Activated gamma-delta T cell treated with Interleukin-2 at 50 U/mL for 16 hours (primary cell): ENCODE results near the gene UBAC2.
"Not testable (repeated sequence)": the region's sequence is repeated elsewhere in the genome, so short reads cannot be mapped to it uniquely, and the experiment has no call there.

Experiments
- DNase-seq: peaks from one replicate; pipeline ENCODE4 v3.0.0-alpha.2; 2020

The UBAC2 gene

DNA sequence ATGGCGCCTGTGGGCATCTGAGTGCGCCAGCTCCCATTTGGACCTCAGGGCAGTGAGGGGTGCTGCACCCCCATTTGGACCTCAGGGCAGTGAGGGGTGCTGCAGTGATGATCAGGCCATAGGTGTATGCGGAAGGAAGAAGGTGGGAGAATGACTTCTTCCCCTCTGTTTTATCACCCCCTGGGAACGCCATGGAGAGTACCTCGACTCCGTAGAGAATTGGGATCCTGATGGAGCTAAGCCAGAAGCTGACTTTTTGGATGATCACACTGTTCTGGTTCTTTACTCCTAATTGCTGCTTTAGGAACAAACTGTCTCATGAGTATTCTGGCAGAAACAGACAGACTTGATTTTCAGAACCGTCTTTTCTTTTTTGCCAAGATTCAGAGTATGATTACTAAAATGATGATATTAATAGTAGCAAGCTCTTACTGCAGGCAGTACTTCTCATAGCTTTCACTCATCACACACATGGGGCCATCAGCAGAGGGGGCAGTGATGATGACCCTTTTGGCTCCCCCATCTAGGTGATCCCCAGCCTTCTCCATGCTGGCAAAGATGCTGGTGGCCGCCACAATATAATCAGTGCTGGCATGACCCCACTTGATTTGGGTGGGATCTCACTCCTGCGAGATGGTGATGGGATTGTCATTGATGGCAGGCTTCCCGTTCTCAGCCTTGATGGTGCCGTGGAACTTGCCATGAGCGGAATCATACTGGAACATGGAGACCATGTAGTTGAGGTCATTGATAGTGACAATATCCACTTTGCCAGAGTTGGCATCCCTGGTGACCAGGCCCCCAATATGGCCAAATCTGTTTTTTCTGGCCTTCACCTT is 10.3 kb upstream of the UBAC2 start:
- no peak for DNase-seq

DNA sequence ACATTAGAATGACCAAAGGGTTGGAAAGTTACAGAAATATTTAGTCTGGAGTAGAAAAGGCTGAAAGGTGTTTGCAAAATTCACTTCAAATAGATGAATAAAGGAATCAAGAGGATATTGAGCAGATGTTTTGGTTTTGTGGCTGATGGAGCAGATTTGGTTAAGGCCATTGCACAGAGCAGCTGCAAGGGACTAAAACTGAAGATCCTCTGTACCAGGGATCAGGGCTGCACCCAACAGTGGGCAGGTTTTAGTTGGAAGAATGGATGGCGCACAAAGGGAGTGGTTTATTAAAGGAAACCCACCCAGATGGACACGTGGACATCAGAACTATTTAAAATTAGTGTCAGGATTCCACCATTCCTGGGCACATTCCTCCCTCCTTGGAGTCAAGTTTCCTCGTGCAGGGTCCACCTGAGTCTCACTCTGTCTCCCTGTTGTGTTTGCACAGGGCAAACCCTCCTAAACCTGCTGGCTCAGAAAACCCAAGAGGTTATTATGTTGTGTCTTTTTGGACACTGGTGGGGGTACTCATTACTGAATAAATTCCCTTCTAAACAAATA is 9.2 kb upstream of the UBAC2 start:
- no peak for DNase-seq

DNA sequence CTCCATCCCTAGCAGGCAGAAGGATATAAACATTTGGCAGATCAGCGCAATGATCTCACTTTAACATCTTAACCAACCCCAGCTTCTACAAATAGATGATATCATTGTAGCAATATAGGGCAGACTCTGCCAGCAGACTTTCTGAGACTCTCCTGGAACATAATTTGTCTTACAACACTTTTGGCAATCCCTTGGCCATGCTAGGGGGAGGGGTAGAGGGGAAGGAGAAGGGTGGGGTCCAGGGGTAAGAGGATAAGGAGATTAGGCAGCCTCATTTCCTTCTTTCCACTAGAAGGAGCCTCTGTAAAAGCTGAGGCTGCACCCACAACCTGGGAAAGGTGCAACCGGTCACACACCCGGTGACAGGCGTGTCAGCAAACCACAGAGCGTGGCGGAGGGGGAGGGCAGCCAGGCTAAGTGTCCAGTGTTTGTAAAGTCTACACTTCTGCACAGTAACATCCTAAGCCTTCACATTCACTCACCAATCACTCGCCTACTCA is 8.7 kb upstream of the UBAC2 start:
- DNase-seq: no peak

DNA sequence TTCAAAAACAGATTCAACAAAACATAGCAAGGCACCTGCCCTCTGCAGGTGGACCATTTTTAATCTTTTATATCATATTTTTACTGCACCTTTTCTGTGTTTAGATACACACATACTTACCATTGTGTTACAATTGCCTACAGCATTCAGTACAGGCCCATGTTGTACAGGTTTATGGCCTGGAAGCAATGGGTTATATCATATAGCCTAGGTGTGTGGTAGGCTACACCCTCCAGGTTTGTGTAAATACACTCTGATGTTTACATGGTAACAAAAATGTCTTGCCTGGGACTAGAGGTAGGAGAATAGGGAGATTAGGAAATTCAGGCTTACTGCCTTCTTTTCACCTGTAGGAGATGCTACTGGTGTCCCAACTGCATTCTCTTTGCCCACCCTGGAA is 8.2 kb upstream of the UBAC2 start:
- no peak for DNase-seq

DNA sequence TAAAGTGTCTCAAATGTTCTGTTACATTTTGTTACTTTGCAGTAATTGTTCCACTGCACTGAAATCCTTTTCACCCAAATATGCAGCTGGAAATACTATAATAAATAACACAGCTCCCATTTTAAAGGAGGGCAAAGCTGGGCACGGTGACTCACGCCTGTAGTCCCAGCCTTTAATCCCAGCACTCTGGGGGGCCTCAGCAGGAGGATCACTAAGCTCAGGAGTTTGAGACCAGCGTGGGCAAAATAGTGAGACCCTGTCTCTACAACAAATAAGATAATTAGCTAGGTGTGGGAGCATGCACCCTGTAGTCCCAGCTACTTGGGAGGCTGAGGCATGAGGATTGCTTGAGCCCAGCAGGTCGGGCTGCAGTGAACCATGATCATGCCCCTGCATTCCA is 7.5 kb upstream of the UBAC2 start:
- no peak for DNase-seq

DNA sequence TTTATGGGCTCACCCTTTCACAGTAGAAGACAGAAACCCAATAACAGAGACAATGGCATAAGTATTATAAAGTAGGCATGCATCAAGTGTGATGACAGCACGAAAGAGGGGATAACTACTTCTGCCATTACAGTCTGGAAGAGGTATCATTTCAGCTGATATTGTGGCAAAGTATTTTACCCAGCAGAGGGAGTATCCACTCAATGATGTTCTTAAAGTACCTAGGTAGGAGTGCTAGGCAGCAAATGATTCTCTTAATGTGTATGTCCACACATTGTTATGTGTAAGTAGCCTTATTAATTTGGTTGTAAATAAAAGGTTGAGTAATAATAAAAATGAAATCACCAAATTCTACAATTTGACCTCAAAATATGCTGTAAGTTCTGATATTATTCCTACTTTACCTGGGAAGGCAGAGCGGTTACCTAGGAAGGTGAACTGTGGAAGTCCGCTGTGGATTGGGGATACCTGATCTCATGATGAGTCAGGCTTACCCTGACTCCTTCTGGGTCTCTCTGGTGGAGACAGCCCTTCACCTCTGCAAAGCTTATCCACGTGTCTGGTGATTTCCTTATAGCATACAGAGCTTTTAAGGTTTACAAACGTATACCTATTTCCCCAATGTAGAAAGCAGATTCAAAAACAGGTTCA is 4.1 kb upstream of the UBAC2 start:
- DNase-seq: no peak

DNA sequence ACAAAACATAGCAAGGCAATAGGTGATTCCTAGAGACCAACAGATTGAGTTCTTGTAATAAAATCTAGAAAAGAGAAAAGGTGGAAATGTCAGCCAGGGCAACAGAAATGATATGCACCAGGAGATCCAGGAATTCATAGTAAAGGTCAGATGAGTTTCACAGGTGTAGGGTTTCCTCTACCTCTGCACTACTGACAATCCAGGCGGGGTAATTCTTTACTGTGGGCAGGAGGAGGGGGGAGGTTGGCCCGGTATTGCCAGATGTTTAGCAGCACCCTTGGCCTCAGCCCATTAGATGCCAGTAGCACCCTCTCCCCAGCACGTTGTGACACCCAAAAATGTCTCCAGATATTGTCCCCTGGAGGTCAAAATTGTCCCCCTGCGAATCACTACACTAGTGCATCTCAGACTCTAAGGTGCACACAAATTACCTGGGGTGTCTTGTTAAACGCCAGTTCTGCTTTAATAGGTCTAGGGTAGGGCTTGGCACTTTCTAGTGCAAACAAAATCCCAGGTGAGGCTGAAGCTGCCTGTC is 3.5 kb upstream of the UBAC2 start:
- DNase-seq: no peak

DNA sequence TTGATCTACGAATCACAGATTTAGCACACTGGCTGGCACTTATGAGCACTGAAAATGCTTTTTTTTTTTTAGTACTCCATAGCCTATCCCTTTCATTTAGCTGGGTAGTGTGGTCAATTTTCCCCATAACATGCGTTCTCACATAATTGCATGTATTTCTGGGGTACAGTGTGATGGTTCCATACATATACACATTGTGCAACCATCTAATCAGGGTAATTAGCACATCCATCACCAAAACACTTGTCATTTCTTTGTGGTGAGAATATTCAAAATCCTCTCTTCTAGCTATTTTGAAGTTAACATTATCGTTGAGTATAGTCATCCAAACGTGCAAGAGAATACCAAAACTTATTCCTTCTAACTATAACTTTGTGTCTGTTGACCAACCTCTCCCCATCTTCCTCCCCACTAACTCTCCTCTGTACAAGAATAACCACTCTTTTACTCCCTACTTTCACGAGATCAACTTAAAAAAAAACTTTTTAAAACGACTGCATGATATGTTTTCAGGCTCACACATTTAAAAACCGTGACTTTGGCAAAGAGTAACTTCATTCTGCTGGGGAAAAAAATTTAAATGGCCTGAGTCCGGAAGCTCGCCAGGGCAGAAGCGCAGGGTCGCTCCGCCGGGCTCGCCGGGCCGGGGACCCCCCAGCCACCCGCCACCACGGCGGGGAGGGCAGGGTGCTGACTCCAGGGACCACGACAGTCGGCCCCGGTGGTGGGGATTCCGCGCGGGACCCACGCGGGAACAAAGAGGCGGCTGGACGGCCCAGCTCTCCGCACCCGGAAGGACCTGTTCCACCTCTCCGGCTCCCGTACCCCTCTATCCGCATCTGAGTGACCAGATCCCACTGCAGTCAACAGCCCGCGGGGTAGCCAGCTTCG is 868 bp upstream of the UBAC2 start:
- no peak for DNase-seq

DNA sequence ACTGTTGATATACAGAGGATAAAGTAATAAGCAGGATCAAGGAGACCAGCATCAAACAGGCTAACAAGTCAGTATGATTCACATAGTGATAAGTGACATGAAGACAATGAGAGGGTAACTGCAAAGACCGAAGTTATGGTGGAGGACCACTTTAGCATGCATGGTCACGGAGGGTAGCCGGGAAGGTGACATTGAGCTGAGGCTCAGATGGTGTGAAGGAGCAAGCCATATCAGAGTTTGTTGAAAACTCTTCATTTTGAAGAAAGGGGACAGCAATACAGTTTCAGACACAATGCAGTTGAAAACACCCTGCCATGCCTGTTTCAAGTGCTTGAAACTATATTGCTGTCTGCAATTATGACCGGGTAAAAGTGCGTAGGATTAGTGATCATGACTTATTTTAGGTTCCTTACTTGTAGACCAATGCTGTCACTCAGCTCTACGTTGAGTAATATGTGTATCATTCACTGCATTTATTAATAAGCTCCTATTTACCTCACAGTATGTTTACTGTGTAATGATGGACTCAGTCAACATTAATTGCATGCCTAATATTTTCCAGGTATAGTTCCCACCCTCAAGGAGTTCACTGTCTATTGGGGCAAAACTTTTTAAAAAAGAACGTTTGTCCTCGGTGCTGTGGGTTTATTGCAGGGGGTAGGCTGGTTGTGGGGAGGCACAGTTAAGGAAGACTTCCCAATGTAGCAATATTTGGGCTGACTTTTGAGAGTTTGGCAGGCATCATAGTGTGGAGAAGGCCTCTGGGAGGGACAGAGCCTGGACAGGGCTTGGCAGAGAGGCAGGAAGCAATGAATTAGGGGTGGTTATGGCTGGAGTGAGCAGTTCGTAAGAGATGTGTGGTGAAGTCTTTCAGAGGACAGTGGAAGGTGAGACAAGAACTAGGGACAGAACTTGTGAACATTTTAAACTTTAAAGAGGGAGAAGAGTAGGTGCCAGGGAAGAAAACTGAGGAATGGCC is 3.2 kb downstream of the UBAC2 start:
- no peak for DNase-seq

DNA sequence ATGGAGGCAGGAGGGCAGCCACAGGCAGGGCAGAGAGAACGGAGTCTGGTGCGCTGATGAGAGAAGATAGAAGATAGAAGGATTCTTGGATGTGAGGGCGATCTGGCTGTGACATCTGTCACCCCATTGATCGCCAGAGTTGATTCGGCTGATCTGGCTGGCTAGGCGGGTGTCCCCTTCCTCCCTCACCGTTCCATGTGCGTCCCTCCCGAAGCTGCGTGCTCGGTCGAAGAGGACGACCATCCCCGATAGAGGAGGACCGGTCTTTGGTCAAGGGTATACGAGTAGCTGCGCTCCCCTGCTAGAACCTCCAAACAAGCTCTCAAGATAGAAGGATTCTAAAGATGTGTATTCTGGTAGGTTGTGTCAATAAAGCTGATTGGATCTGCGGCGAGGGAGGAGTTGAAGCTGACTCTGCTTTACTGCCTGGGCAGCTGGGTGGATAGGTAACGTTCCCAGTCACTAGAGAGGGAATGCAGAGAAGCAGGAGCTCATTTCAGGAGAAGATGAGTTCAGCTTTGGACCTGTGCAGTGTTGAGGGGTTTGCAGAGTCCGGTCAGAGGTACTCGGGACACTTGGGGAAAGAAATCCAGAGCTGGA is 5.1 kb downstream of the UBAC2 start:
- DNase-seq: no peak

DNA sequence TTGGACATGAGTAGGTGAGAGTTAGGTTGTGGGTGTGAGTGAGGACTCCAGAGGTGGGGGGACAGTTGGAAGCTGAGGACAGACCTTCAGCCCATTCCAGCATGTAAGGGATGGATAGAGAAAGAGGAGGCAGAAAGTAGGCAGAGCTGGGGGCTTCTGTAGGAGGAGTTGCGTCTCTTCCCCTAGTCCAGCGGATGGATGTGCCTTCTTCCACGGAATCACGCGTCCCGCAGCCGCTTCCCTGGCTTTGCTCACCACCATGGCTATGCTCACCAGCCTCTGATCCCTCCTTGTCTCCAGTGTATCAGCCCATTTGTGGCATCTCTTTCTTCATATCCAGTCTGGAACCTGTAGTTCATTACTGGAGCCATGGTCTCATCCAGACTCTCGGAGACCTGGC is 5.6 kb downstream of the UBAC2 start:
- DNase-seq: no peak

DNA sequence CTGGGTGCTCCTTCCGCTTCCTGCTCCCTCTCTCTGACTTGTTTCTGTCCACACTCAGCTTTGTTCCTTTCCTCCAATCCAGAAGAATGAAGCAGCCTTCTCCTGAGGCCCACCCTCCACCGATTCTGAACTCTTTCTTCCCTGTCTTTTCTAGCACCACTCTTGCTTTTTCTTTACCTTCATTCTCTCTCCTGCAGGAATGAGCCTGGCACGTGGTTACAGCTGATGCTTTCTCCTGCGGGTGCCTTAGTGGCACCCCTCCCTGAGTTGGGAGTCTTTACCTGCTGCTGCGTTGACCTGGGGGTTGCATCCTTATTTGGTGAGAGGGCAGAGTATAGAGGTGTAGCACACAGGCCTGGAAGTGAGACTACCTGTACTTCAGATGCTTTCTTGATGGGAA is 6.2 kb downstream of the UBAC2 start:
- no peak for DNase-seq

DNA sequence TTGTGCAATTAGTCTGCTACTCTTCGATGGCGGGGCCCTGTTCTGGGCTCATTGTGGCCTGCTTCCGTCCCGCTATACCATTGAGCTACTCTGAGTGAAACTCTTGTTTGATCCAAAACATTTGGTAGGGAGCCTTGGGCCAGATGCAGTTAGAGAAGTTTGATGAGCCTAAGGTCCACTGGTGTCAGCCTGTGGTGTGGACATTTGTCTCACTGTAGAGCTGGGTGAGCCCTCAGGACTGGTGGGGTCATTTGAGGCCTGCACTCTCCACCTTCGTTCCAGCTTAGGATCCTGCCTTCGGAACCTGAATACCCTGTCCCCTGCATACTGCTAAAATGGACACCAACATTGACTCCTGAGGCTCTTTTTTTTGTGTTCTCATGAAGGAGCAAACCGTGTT is 6.9 kb downstream of the UBAC2 start:
- DNase-seq: no peak

DNA sequence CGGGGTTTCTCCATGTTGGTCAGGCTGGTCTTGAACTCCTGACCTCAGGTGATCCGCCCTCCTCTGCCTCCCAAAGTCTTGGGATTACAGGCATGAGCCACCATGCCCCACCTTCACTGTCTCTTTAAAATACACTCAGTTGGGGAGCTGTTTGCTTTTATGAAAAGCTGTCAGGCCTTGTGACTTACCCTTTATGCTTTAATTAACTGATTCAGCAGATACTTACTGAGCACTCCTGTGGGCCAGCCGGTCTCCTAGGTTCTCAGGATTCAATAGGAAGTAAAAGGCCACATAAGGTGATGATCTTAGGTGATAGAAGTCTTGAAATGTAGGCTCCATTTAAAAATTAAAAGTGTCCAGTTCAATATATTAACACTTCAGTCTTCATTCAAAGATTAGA is 7.5 kb downstream of the UBAC2 start:
- DNase-seq: no peak

DNA sequence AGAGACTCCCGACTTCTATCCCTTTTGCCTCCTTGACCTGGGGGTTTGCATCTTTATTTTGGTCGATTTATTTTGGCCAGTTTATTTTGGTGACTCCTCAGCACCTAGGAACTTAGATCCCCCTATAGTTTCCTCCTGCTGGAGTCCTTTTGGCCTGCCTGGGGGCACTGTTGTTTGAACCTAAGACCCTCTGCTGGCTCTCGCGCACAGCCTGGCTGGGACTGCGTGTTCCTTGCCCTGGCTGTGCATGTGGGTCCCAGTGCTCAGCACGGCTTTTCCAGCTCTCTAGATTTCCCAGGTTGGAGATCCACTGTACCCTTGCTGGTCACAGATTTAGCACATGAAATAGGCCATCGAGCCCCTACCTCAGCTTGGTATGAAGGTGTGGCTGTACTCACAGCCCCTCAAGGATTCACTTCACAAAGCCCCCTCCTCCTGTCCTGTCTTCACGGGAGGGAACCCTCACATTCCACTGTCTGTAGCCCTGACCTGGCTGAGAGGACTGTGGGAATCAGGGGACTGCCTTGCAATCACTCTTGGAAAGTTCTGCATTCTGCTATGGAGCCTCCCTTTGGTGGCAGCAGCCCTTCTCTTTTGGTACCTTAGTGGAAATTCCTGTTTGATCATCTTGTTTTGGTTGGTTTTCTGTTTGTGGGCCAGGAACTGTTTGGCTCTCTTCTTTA is 8.3 kb downstream of the UBAC2 start:
- DNase-seq: no peak

DNA sequence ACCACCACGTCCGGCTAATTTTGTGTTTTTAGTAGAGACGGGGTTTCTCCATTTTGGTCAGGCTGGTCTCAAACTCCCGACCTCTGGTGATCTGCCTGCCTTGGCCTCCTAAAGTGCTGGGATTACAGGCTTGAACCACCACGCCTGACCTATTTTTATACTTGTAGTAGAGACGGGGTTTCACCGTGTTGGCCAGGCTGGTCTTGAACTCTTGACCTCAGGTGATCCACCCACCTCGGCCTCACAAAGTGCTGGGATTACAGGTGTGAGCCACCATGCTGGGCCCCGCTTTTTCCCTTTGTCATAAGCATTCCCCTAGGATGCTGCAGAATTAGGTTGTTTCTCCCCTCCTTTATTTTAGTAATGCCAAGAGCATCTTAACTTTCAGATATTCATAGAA is 10.0 kb downstream of the UBAC2 start:
- not testable (repeated sequence) for DNase-seq

DNA sequence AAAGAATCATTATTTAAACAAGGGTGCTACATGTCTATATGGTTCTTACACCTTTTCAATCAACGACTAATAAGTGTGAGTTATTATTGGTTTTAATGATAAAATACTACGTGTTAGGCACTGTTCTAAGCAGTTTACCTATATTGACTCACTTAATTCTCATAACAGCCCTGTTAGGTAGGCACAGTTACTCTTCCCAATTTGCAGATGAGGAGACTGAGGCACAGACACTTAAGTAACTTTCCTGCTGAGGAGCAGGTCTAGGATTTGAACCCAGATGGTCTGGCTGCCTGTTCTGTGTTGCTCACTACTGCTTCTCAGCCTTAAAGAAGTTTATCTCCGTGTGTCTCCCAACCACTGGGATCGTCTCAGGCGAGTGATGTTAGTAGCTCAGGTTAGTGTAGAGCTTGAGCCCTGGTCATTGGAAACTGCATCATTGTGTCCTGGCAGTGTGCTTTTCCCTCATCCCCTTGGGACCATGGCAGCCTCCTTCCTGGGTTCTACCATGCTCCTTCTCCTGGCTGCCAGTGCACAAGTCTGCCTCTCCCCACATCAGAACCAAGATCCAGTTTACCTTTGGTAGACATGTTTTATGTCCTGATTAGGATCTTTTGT is 10.9 kb downstream of the UBAC2 start:
- no peak for DNase-seq

DNA sequence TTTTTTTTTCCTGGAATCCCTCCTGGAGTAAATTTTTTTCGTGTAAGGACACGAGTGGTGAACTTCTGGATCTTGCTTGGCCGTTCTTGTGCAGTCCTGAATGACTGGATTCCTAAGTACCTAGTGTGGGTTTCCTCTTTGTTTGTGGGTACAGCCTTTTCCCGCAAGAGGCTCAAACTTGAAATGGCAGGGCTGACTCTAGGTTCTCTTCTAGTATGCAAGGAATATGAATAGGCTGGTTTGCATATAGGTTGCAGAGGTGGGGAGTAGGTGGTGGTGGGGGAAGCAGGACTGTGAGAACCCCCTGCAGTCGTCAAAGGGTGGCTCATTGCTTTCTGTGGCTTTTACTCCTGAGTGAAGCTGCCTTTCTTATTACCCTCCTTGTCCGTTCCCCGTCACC is 13.6 kb downstream of the UBAC2 start:
- DNase-seq: no peak

DNA sequence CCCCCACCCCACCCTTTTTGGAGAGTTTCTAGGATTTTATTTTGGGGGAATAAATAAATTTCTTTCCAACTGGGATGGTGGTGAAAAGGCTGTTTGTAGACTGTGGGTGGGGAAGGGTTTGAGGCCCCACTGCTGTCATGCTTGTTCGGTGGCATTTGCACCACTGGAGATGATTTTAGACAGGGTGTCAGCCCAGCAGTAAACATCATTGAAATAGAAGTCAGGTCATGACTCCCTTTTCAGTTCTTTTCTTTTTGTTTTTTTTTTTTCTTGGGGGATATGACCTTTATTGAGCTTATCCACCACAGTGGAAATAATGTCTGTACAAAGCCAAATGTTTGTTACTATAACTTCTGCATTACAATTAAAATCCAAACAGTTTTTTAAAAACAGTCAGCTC is 14.1 kb downstream of the UBAC2 start:
- no peak for DNase-seq

DNA sequence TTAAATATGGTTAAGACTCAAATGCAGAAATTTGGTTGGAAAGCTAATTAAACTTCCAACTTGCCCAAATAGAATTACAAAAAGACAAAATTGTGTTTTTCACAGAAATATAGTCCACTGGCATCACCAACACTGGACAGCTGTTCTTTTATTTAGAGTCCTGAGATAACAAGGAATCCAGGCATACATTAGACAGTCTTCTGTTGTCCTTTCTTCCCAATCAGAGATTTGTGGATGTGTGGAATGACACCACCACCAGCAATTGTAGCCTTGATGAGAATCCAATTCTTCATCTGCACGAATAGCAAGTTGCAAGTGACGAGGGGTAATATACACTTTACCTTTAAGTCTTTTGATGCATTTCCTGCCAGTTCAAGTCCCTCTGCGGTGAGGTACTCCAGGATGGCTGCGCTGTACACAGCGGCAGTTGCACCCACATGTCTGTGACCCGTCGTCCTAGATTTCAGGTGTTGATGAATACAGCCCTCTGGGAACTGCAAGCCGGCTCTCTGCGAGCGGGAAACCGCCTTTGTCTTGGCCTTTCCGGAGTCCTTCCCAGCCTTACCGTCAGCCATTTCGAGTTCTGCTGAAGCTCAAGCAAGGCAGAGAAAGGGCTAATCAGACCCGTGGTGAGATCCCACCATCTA is 14.7 kb downstream of the UBAC2 start:
- peak; percentile 61 for DNase-seq
